A549 treated with Hydrocortisone at 1 μM for 4 hours (cell line): ENCODE measurements around the gene MOGAT3. TPM values are rescaled to one million over a fixed set of nuclear protein-coding genes. Genes with fewer than 3 reads are reported as not detected.

Experiments used
- total RNA-seq: library from RNA; stranded (reverse); fragments of 200-300 nt; extraction: Qiagen RNA extraction; gene quantifications from 5 replicates; pipeline ENCODE4 v1.2.3, GENCODE V29; 2022

MOGAT3 gene
- not detected in 5 replicates for total RNA-seq

DNA sequence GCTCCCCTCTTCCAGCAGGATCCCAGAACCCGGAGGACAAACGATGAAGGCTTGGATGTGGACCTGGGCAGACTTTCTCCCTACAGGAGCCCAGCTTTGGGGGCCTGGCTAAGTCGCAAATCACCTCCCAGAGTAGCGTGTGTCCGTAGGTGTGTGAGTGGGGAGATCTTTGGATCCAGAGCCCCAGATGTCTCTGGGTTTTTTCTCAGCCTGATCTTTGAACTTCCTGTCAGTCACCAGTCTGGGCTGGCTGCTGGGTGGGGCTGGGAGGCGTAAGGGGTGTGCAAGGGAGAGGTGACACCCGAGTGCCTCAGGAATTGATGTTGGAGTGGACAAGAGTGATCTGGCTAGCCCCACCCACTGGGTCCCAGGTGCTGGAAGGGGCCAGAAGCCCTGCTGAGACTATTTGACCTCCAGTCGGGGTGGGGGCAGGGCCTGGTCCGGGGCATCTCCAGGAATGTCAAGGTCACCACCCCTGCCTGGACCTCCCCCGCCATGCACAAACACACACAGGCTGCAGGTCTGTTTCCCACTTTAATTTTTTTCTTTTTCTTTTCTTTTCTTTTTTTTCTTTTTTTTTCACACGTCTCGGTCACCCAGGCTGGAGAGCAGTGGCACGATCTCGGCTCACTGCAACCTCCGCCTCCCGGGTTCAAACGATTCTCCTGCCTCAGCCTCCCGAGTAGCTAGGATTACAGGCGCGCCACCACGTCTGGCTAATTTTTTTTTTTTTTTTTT is at the start of gene MOGAT3:
MOGAT3 (minus strand) TSS at position 175 of the 738 bp plus-strand sequence. CDS start 182 bp downstream, outside the sequence.

DNA sequence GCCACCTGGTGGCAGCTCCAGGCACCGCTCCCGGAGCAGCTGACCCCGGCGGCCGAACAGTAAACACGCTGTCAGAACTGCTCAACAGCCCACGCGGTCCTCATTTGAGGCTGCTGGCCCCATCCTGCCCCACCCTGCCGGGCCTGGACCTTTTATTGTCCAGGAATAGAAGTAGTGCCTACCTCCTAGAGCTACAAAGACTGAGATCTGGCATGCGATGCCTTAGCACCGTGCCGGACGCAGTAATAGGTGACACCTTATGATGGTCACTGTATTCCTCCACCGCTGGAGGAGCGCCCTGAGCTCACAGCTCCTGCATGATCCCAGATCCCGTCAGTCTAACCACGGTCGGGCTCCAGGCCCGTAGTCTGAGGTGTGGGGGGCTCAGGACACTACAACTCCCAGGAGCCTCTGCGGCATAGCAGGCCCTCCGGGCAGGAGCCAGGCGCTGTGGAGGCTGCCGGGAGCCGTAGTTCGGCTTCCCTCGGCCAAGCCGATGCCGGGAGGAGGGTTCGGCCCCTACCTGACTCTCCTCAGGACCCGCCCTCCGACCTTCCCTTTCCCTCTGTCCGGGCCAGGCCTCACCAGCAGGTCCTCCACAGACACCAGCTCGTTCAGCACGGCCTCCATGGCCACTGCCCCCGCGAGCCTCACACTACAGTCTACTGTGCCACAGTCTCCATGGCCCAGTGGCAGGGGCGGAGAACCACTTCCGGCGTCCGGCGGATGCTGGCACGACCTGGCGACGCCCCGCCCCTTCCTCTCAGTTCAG is 43.7 kb upstream of the MOGAT3 start, which contains the start of gene FIS1:
FIS1 (minus strand) TSS at position 707 of the 772 bp plus-strand sequence; CDS start at position 630, 77 bp downstream.

DNA sequence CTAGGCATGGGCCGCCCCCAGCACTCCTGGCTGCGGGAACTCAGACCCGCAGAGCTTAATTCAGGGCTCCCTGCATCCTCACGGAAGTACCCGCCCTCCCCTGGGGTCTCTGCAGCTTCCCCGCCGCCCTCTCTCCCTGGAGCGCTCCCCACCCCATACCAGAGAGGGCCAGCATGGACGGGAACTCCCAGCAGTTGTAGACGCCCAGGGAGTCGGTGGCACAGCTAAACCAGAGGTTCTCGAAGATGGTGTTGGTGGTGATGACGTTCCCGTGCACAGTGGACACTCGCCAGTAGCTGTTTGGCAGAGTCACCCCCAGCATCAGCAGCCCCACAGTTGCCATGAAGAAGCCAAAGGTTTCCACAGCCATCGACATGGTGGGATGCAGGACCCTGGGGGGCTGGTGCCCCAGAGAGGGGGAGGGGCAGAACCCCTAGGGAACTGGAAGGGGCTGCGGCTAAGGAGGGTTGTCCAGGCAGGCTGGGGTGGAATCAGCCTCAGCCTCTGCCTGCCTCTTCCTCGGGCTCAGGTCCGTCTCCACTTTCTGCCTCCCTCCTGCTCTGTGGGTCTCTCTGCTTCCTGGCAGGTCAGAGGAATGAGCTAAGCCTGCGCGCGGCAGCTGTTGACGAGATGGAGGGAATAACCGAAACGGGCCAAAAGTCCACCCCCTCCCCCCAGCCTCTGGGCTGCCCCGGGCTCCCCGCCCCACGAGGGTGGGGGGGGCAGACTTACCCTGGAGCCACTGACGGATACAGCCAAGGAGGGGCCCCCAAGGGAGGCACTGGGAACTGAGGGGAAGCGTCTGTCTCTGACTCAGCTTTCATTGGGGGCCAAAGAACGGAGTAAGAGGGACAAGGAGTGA is 36.6 kb upstream of the MOGAT3 start, which contains the start of gene CLDN15:
CLDN15 (minus strand) TSS at position 597 of the 862 bp plus-strand sequence; CDS start at position 376, 221 bp downstream.

DNA sequence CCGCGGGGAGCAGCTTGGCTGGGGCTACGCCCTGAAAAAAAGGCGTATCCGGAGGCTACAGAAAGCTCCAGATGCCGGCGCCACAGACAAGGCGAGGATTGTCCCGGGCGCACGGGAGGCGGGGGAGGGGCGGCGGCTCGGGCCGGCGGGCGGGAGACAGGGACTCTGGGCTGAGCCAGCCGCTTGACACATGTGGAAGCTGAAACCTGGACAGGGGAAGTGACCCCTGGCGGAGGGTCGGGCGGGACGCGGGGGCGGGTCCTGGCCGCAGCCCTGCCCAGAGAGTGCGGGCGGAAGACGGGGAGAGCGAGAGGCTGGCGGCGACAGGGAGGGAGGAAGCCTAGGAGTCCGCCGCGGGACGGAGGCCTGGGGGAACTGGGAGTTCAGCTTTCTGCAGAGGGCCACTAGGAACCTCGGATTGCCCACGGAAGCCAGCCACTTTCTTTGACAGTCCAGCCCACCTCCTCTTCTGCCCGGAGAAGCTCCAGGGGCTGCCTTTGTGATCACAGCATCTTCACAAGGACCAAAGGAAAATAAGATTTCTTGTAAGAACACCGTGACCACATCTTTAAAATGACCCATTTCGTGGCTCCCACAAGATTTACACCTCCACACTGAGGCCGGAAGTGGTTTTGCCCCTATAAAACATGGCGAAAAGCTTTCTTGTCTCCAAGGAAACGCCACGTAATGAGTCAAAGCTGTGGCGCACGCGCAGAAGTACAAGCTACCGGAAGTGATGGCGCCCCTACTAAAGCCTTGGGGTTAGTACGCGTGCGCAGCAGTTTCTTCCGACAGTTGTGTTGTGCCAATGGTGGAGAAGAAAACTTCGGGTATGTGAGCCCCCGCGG is 16.8 kb upstream of the MOGAT3 start, which contains the start of the genes PLOD3 and ZNHIT1:
PLOD3 (minus strand) TSS at position 194 of the 848 bp plus-strand sequence. CDS start 307 bp downstream, outside the sequence.
ZNHIT1 (plus strand) TSS at position 778 of the 848 bp plus-strand sequence; CDS start at position 809, 31 bp downstream.

GRCh38 chr7:101180130-101180755 is 20.6 kb downstream of the MOGAT3 start, which contains the start of gene NAT16:
NAT16 (minus strand) TSS chr7:101180293; CDS start chr7:101174807, 5,486 bp downstream.

GRCh38 chr7:101165075-101165957 is 35.5 kb downstream of the MOGAT3 start, which contains the start of gene VGF:
VGF (minus strand) TSS chr7:101165569; CDS start chr7:101164843, 726 bp downstream.

GRCh38 chr7:101153969-101154692 is 46.7 kb downstream of the MOGAT3 start, which contains the start of gene AP1S1:
AP1S1 (plus strand) TSS chr7:101154476; CDS start chr7:101154515, 39 bp downstream.

Other genes with a start within 250 kb of the MOGAT3 start
- gene MUC12, start 231.5 kb downstream of the MOGAT3 start, total RNA-seq = 12.6 to 23.9 TPM (median 19.6 TPM) in 5 replicates
- gene MUC17, start 181.0 kb downstream of the MOGAT3 start, total RNA-seq = 0.01 to 0.02 TPM (median 0.02 TPM) in 5 replicates
- 12.0 to 16.2 TPM (median 15.0 TPM) in 5 replicates for gene TRIM56, start 115.6 kb downstream of the MOGAT3 start, total RNA-seq
- 1,637 to 2,046 TPM (median 1,903 TPM) in 5 replicates for gene SERPINE1, start 73.9 kb downstream of the MOGAT3 start, total RNA-seq
- gene AP1S1, start 46.6 kb downstream of the MOGAT3 start, total RNA-seq = 145 to 152 TPM (median 148 TPM) in 5 replicates
- 12.5 to 28.3 TPM (median 19.4 TPM) in 5 replicates for gene VGF, start 35.5 kb downstream of the MOGAT3 start, total RNA-seq
- gene NAT16, start 20.7 kb downstream of the MOGAT3 start, total RNA-seq = 0.08 to 0.17 TPM (median 0.15 TPM) in 5 replicates
- gene PLOD3, start 16.5 kb upstream of the MOGAT3 start, total RNA-seq = 77.9 to 84.6 TPM (median 80.8 TPM) in 5 replicates
- gene ZNHIT1, start 17.1 kb upstream of the MOGAT3 start, total RNA-seq = 68.1 to 101 TPM (median 91.6 TPM) in 5 replicates
- 8.4 to 12.5 TPM (median 10.5 TPM) in 5 replicates for gene CLDN15, start 36.8 kb upstream of the MOGAT3 start, total RNA-seq
- 120 to 154 TPM (median 137 TPM) in 5 replicates for gene FIS1, start 44.0 kb upstream of the MOGAT3 start, total RNA-seq
- gene IFT22, start 120.8 kb upstream of the MOGAT3 start, total RNA-seq = 49.9 to 54.4 TPM (median 52.5 TPM) in 5 replicates
- gene COL26A1, start 161.8 kb upstream of the MOGAT3 start, total RNA-seq = 0.41 to 0.67 TPM (median 0.59 TPM) in 5 replicates